ENCODE measurements around the gene MCM5. TPM values are rescaled to one million over a fixed set of nuclear protein-coding genes. Genes with fewer than 3 reads are reported as not detected.

MCM5 gene
- total RNA-seq, 1 donor from 2014 or later, result 178 TPM

GRCh38 chr22:35421121-35421520 lies 21.2 kb downstream of the MCM5 start:
- POLR2A ChIA-PET, result interaction anchor here (0.8 to 1.3 kb wide), 2 partner anchors 10 to 11 kb away, joined by 10 to 14 read pairs; no protein-coding TSS in a partner anchor
- DNase-seq (no peak), ATAC-seq (ENCODE audit: low read depth) (no peak)
- Mint-ChIP-seq H3K27me3 (no peaks in the 10 kb centered on the region), H3K36me3 (ENCODE audit: low read depth) (peaks cover 92% of the 10 kb centered on the region), H3K27ac (no peak overlapping the region), H3K9me3 (no peaks in the 10 kb centered on the region), H3K4me3 (no peak overlapping the region), H3K4me1 (no peaks in the 10 kb centered on the region)
- TF ChIP-seq, protein P1, sequence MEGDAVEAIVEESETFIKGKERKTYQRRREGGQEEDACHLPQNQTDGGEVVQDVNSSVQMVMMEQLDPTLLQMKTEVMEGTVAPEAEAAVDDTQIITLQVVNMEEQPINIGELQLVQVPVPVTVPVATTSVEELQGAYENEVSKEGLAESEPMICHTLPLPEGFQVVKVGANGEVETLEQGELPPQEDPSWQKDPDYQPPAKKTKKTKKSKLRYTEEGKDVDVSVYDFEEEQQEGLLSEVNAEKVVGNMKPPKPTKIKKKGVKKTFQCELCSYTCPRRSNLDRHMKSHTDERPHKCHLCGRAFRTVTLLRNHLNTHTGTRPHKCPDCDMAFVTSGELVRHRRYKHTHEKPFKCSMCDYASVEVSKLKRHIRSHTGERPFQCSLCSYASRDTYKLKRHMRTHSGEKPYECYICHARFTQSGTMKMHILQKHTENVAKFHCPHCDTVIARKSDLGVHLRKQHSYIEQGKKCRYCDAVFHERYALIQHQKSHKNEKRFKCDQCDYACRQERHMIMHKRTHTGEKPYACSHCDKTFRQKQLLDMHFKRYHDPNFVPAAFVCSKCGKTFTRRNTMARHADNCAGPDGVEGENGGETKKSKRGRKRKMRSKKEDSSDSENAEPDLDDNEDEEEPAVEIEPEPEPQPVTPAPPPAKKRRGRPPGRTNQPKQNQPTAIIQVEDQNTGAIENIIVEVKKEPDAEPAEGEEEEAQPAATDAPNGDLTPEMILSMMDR (IDR thresholded peaks at IDR 0.05), result no peak
- CTCF ChIA-PET, result no interaction called here
- intact Hi-C loops (cut with micrococcal nuclease), result no loop called here

DNA sequence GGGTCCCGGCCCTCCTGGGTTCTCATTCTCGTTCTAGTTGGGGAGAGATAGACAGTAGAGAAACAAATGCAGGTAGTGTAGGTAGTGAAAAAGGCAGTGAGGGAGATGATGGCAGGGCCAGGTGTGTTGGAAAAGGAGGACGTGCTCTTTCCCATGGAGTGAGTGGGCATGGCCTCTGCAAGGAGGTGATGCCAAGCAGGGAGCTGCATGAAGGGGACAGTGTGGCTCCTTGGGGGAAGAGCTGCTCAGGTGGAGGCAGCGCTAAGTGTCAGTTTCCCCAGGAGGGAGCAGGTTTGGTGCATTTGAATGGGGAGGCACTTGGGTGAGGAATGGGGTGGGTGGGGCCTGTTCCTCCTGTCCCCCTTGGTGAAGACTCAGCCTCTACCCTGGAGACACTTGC lies 22.2 kb downstream of the MCM5 start:
- H3K36me3 Mint-ChIP-seq (ENCODE audit: low read depth), result peaks cover 93% of the 10 kb centered on the region
- POLR2A ChIA-PET, result no interaction called here
- H3K27me3 Mint-ChIP-seq, result no peaks in the 10 kb centered on the region
- ATAC-seq (ENCODE audit: low read depth) (no peak), DNase-seq (no peak)
- no peaks in the 10 kb centered on the region for H3K4me1 Mint-ChIP-seq
- intact Hi-C loops (cut with micrococcal nuclease), result no loop called here
- TF ChIP-seq, protein P1 (IDR thresholded peaks at IDR 0.05), result no peak
- H3K9me3 Mint-ChIP-seq, result no peaks in the 10 kb centered on the region
- no peak overlapping the region for H3K4me3 Mint-ChIP-seq
- no peak overlapping the region for H3K27ac Mint-ChIP-seq
- CTCF ChIA-PET, result no interaction called here

GRCh38 chr22:35422936-35423335 lies 23.0 kb downstream of the MCM5 start:
- ATAC-seq (ENCODE audit: low read depth) (no peak), DNase-seq (no peak)
- H3K27ac Mint-ChIP-seq, result no peak overlapping the region
- H3K4me3 Mint-ChIP-seq, result no peak overlapping the region
- H3K4me1 Mint-ChIP-seq, result no peaks in the 10 kb centered on the region
- ChIA-PET POLR2A (no interaction called here), CTCF (no interaction called here)
- intact Hi-C loops (cut with micrococcal nuclease), result no loop called here
- TF ChIP-seq, protein P1 (IDR thresholded peaks at IDR 0.05), result no peak
- no peaks in the 10 kb centered on the region for H3K9me3 Mint-ChIP-seq
- H3K27me3 Mint-ChIP-seq, result no peaks in the 10 kb centered on the region
- peaks cover 87% of the 10 kb centered on the region for H3K36me3 Mint-ChIP-seq (ENCODE audit: low read depth)

GRCh38 chr22:35424081-35424480 lies 24.1 kb downstream of the MCM5 start:
- intact Hi-C loops (cut with micrococcal nuclease), result no loop called here

GRCh38 chr22:35424761-35425160 lies 24.8 kb downstream of the MCM5 start:
- H3K27me3 Mint-ChIP-seq, result no peaks in the 10 kb centered on the region
- DNase-seq (no peak), ATAC-seq (ENCODE audit: low read depth) (no peak)
- H3K4me1 Mint-ChIP-seq, result no peaks in the 10 kb centered on the region
- TF ChIP-seq, protein P1 (IDR thresholded peaks at IDR 0.05), result no peak
- no peaks in the 10 kb centered on the region for H3K9me3 Mint-ChIP-seq
- ChIA-PET POLR2A (no interaction called here), CTCF (no interaction called here)
- H3K4me3 Mint-ChIP-seq, result no peak overlapping the region
- no peak overlapping the region for H3K27ac Mint-ChIP-seq
- peaks cover 80% of the 10 kb centered on the region for H3K36me3 Mint-ChIP-seq (ENCODE audit: low read depth)
- intact Hi-C loops (cut with micrococcal nuclease), result no loop called here

More at GRCh38 chr22:35424081-35424480, 24.1 kb downstream of the MCM5 start:
- no peak overlapping the region for H3K27ac Mint-ChIP-seq
- ATAC-seq (ENCODE audit: low read depth) (no peak), DNase-seq (no peak)
- H3K4me3 Mint-ChIP-seq, result no peak overlapping the region
- peaks cover 83% of the 10 kb centered on the region for H3K36me3 Mint-ChIP-seq (ENCODE audit: low read depth)
- H3K4me1 Mint-ChIP-seq, result no peaks in the 10 kb centered on the region
- TF ChIP-seq, protein P1 (IDR thresholded peaks at IDR 0.05), result no peak
- POLR2A ChIA-PET, result no interaction called here
- CTCF ChIA-PET, result no interaction called here
- H3K9me3 Mint-ChIP-seq, result no peaks in the 10 kb centered on the region
- no peaks in the 10 kb centered on the region for H3K27me3 Mint-ChIP-seq
